IMR-90 (cell line): ENCODE data around the gene ZFP36L2.

Experiments
- BHLHE40 ChIP-seq: fragments of 150-350 bp; IDR thresholded peaks from 2 replicates; pipeline ENCODE4 v1.6.1; 2016; ENCODE audit warnings: mild to moderate bottlenecking, low read depth, low read length
- CTCF ChIP-seq: conservative IDR thresholded peaks from 2 replicates; pipeline ENCODE4 v1.5.1; 2012; ENCODE audit warnings: mild to moderate bottlenecking, low read depth, low read length, improper control_type of control experiment
- TF ChIP-seq, protein P1 (sequence below): fragments of 150-350 bp; IDR thresholded peaks from 2 replicates; pipeline ENCODE4 v1.6.1; 2017; ENCODE audit warnings: mild to moderate bottlenecking, antibody characterized with exemption, low read length, low read depth

DNA sequence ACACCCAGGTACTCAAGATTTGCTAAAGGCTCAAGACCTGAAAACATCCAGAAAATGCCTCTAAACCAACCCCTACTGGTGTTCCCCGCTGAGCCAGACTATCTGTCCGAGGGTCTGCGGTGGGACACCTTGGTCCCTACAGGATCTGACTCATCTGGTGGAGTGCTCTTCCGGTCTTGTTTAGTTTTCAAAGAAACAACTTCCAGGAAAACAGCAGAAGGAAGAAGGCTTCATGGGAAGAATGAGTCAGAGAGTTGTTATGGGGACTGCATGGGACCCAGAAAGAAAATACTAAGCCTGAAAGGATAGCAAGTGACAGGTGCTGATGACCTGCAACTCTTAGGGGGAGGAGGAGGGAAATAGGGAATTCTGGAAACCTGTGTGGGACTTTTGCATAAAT is 41.3 kb downstream of the ZFP36L2 start:
- TF ChIP-seq CTCF (no peak), BHLHE40 (no peak)
- TF ChIP-seq, protein P1, sequence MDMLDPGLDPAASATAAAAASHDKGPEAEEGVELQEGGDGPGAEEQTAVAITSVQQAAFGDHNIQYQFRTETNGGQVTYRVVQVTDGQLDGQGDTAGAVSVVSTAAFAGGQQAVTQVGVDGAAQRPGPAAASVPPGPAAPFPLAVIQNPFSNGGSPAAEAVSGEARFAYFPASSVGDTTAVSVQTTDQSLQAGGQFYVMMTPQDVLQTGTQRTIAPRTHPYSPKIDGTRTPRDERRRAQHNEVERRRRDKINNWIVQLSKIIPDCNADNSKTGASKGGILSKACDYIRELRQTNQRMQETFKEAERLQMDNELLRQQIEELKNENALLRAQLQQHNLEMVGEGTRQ: no peak
